RWPE2 (cell line): Measurements from ENCODE around the gene THAP5.
A peak's percentile ranks its signal among the peaks of the same experiment; 100 is the strongest.

Experiments used
- ATAC-seq: fragments of 200-7000 bp; cut with Tn5 transposase; 3 replicates; pipeline ENCODE4 v1.9.1; 2021; ENCODE audit warnings: low read depth
- DNase-seq: peaks from one replicate; pipeline ENCODE4 v3.0.0-alpha.2; 2020; ENCODE audit warnings: low spot score
- H3K27ac ChIP-seq: fragments of 450-650 bp; 2 replicates; pipeline ENCODE4 v1.5.1; 2017; ENCODE audit warnings: mild to moderate bottlenecking; ENCODE audit not compliant: poor library complexity, severe bottlenecking
- H3K27me3 ChIP-seq: fragments of 250-450 bp; sonication (Bioruptor Pico); 2 replicates; pipeline ENCODE4 v1.5.1; 2021; ENCODE audit warnings: mild to moderate bottlenecking, moderate library complexity; ENCODE audit not compliant: insufficient read depth, poor library complexity, severe bottlenecking
- H3K36me3 ChIP-seq: fragments of 250-450 bp; sonication (Bioruptor Pico); 2 replicates; pipeline ENCODE4 v1.5.1; 2020; ENCODE audit warnings: low read depth, mild to moderate bottlenecking, moderate library complexity
- H3K4me1 ChIP-seq: fragments of 250-450 bp; sonication (Bioruptor Pico); 2 replicates; pipeline ENCODE4 v1.5.1; 2021; ENCODE audit warnings: mild to moderate bottlenecking, moderate library complexity; ENCODE audit not compliant: insufficient read depth, poor library complexity, severe bottlenecking
- H3K4me3 ChIP-seq: fragments of 250-450 bp; sonication (Bioruptor Pico); 2 replicates; pipeline ENCODE4 v1.5.1; 2021; ENCODE audit warnings: mild to moderate bottlenecking, moderate library complexity; ENCODE audit not compliant: severe bottlenecking
- H3K9me3 ChIP-seq: fragments of 250-450 bp; sonication (Bioruptor Pico); 2 replicates; pipeline ENCODE4 v1.5.1; 2021; ENCODE audit warnings: mild to moderate bottlenecking, moderate library complexity; ENCODE audit not compliant: severe bottlenecking
- CTCF ChIP-seq: fragments of 450-650 bp; IDR thresholded peaks from one replicate; pipeline ENCODE4 v1.5.1; 2017; ENCODE audit warnings: mild to moderate bottlenecking, moderate library complexity; ENCODE audit not compliant: poor library complexity, severe bottlenecking

THAP5 gene

GRCh38 chr7:108604307-108605077, 35.0 kb upstream of the THAP5 start:
- H3K27me3 ChIP-seq: no peaks in the 10 kb centered on the region
- no peaks in the 10 kb centered on the region for H3K36me3 ChIP-seq
- no peak for ATAC-seq
- no peak for TF ChIP-seq CTCF
- no peaks in the 10 kb centered on the region for H3K4me1 ChIP-seq
- no peaks in the 10 kb centered on the region for H3K9me3 ChIP-seq
- no peak for DNase-seq
- H3K4me3 ChIP-seq: no peak overlapping the region
- H3K27ac ChIP-seq: no peak overlapping the region

DNA sequence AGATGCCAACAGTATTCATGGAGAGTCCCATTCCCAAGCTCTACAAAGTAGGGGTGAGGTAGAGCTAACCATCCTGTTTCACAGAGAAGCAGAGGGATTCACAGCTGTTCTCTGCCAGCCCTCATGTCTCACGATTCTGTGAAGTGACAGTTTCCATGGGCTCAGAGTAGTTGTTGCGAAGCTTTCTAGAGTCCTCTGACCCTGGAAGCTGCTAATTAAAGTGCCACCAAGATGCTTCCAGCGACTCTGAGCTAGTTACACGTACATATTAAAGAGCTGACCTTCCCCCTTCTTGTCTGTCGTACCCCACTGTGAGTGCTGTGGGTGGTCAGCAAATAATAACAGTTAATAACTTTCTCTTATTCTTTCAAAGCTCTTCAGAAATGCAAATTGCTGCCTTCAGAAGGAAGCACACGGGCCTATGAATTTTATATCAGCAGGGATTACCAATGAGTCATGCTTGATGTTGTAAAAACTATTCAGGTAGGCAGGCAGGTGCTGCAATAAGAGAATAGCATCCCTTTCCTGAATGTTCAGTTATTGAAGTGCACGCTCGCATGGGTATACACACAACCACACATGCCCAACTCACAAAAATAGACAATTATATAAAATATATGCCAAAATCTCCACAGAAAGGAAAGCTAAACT, 34.3 kb upstream of the THAP5 start:
- no peak for TF ChIP-seq CTCF
- Histone ChIP-seq H3K27me3 (no peaks in the 10 kb centered on the region), H3K9me3 (no peaks in the 10 kb centered on the region), H3K27ac (no peak overlapping the region), H3K4me1 (no peaks in the 10 kb centered on the region), H3K36me3 (no peaks in the 10 kb centered on the region), H3K4me3 (no peak overlapping the region)
- DNase-seq (no peak), ATAC-seq (0 out of 3 replicates have a peak, but pooled peaks have one; percentile 27)

DNA sequence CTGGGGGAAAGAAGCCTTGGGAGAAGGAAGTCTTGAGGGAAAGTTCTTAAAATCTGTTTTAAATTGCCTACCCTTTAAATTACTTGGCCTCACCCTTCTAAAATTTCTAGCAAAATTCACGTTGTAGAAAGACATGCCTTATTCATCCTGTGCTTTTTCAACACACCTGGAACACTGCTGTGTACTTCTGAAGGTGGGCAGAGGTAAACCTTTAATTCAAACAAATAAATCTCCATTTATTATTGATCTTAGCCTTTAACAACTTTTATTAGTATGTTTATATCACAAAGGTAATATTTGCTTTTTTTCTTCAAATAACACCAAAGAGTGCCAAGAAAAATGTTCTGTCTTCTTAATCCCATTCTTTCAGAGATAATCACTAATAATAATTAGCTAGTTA, 30.9 kb upstream of the THAP5 start:
- no peak for TF ChIP-seq CTCF
- no peak for ATAC-seq
- no peak for DNase-seq
- H3K4me3 ChIP-seq: no peak overlapping the region
- H3K27ac ChIP-seq: no peak overlapping the region
- H3K27me3 ChIP-seq: no peaks in the 10 kb centered on the region
- H3K4me1 ChIP-seq: no peaks in the 10 kb centered on the region
- no peaks in the 10 kb centered on the region for H3K36me3 ChIP-seq
- H3K9me3 ChIP-seq: no peaks in the 10 kb centered on the region

DNA sequence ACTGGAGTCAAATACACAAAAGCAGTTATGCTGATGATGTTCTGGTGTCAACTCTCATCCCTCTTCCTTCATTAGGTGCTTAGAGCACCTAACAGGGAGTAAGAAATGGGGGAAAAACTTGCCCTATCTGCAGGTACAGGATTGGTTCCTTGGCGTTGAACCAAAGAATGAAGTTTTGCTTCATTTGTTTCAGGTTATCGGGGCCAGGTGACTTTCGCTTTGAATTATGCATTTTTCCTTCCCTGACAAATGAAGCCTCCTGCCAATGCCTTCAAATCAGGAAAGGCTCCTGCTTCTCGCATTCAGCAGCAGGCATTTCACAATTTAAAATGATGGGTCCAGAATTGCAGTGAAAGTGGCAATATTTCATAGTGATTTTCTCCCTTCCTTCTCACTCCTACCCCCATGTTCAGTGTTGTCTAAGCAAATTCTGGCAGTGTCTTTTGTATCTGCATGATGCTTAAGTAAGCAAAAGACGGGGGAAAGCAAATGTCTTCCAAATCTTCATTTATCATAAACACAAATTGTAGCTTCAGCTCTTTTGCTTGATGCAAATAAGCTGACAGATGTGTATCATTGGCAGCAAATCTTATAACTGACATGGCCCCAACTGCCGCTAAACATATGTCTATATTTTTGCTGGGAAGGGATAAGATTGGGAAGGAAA, 29.5 kb upstream of the THAP5 start:
- no peaks in the 10 kb centered on the region for H3K4me1 ChIP-seq
- ATAC-seq (no peak), DNase-seq (no peak)
- no peak overlapping the region for H3K27ac ChIP-seq
- H3K4me3 ChIP-seq: no peak overlapping the region
- H3K27me3 ChIP-seq: no peaks in the 10 kb centered on the region
- H3K36me3 ChIP-seq: no peaks in the 10 kb centered on the region
- no peaks in the 10 kb centered on the region for H3K9me3 ChIP-seq
- no peak for TF ChIP-seq CTCF

- Histone ChIP-seq H3K27me3 (no peaks in the 10 kb centered on the region), H3K9me3 (no peaks in the 10 kb centered on the region), H3K4me1 (no peaks in the 10 kb centered on the region), H3K36me3 (no peaks in the 10 kb centered on the region), H3K4me3 (no peak overlapping the region), H3K27ac (no peak overlapping the region)
- ATAC-seq (no peak), DNase-seq (no peak)
- TF ChIP-seq CTCF: no peak
Observed at GRCh38 chr7:108598153-108598552, 28.6 kb upstream of the THAP5 start.
